OCI-LY3 (cell line): ENCODE results near the gene NEDD1.
A peak's percentile ranks its signal among the peaks of the same experiment; 100 is the strongest.

Experiments
- H2AFZ ChIP-seq: fragments of 200-600, 300-600 bp; shearing (Covaris generic); 2 replicates; pipeline ENCODE4 v1.6.0; 2014; ENCODE audit warnings: antibody characterized with exemption, low read depth, low read length
- H3K27ac ChIP-seq: fragments of 200-600, 300-600 bp; sonication (generic); 2 replicates; pipeline ENCODE4 v1.5.1; 2014; ENCODE audit warnings: mild to moderate bottlenecking, low read length, moderate library complexity, mixed read lengths
- H3K27me3 ChIP-seq: fragments of 200-600, 300-600 bp; sonication (generic); 2 replicates; pipeline ENCODE4 v1.6.1; 2014; ENCODE audit warnings: low read depth, low read length, mixed read lengths
- H3K36me3 ChIP-seq: fragments of 200-600, 300-600 bp; sonication (generic); replicated peaks from 2 replicates; pipeline ENCODE3; 2014; ENCODE audit warnings: low read depth, low read length, mixed read lengths
- H3K4me1 ChIP-seq: fragments of 300-600, 200-600 bp; sonication (generic); 2 replicates; pipeline ENCODE4 v1.6.1; 2014; ENCODE audit warnings: low read length, mixed read lengths
- H3K4me2 ChIP-seq: fragments of 200-600, 300-600 bp; sonication (generic); 2 replicates; pipeline ENCODE4 v1.6.1; 2014; ENCODE audit warnings: low read length, mixed read lengths
- H3K4me3 ChIP-seq: fragments of 300-600, 200-600 bp; sonication (generic); 2 replicates; pipeline ENCODE4 v1.5.1; 2014; ENCODE audit warnings: antibody characterized with exemption, mild to moderate bottlenecking, low read length, moderate library complexity
- H3K79me2 ChIP-seq: fragments of 300-600, 200-600 bp; shearing (Covaris generic); 2 replicates; pipeline ENCODE4 v1.6.1; 2014; ENCODE audit warnings: mild to moderate bottlenecking, low read length, mixed read lengths
- H3K9ac ChIP-seq: fragments of 300-600, 200-600 bp; shearing (Covaris generic); 2 replicates; pipeline ENCODE4 v1.6.0; 2014; ENCODE audit warnings: mild to moderate bottlenecking, low read length, moderate library complexity
- H3K9me3 ChIP-seq: fragments of 200-600, 300-600 bp; shearing (Covaris generic); 2 replicates; pipeline ENCODE4 v1.6.1; 2014; ENCODE audit warnings: low read length, mixed read lengths; ENCODE audit not compliant: insufficient read depth
- H4K20me1 ChIP-seq: fragments of 200-600, 300-600 bp; sonication (generic); 2 replicates; pipeline ENCODE4 v1.6.1; 2016; ENCODE audit warnings: low read length, mixed read lengths; ENCODE audit not compliant: insufficient read depth
- CTCF ChIP-seq: fragments of 200-600, 300-600 bp; sonication (generic); IDR thresholded peaks from 2 replicates; pipeline ENCODE4 v1.5.1; 2014; ENCODE audit warnings: antibody characterized with exemption, low read length, low read depth
- EZH2phosphoT487 ChIP-seq: fragments of 200-600 bp; shearing (Covaris generic); IDR thresholded peaks from 2 replicates; pipeline ENCODE4 v1.6.1; 2018; ENCODE audit warnings: antibody characterized with exemption, mixed run types, low read depth

Gene NEDD1

DNA sequence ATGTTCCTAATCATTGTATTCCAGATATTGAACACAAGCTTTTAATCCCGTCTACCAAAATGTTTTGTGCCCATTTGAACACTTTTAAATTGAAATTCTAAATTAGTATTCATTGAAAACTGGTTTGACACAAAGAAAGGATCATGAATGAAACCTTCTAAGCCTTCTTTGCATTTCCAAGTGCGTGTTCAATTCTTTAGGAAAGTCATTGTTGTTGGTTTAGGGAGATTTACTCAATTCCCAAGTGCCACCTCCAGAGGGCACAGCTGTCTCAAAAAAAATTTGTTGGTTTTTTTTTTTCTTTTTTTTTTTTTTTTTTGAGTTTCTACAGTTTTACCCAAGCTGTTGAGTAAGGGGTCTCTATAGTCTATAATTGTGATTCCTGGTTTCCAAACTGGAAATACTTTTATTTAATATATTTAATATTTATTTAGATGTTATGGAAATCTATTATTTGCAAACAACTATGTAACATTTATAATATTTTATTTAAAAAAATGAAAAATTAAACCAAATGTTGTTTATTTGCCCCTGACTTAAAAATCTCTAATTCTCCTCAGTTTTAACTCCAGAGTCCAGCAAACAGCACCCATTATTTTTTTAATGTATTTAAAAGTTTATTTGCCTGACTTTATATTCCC, 79.9 kb downstream of the NEDD1 start:
- H3K79me2 ChIP-seq: no peaks in the 10 kb centered on the region
- TF ChIP-seq EZH2phosphoT487: no peak
- peak; percentile 49 for TF ChIP-seq CTCF
- H3K27ac ChIP-seq: no peak overlapping the region
- H3K36me3 ChIP-seq: no peaks in the 10 kb centered on the region
- no peaks in the 10 kb centered on the region for H3K9me3 ChIP-seq
- H3K4me1 ChIP-seq: peaks cover 4% of the 10 kb centered on the region
- H3K27me3 ChIP-seq: peaks cover 9% of the 10 kb centered on the region; the same call in 1 of the 2 replicates
- H3K4me3 ChIP-seq: no peak overlapping the region
- no peak overlapping the region for H3K9ac ChIP-seq
- no peak overlapping the region for H2AFZ ChIP-seq
- H3K4me2 ChIP-seq: no peak overlapping the region
- no peaks in the 10 kb centered on the region for H4K20me1 ChIP-seq

- no peak overlapping the region for H3K4me2 ChIP-seq
These were observed 81.9 kb downstream of the NEDD1 start for GRCh38 chr12:96988919-96989318.

GRCh38 chr12:96989916-96990315, 82.9 kb downstream of the NEDD1 start:
- H3K4me2 ChIP-seq: peak overlapping the region; percentile 50; the same call in 1 of the 2 replicates
- no peaks in the 10 kb centered on the region for H3K79me2 ChIP-seq
- no peaks in the 10 kb centered on the region for H3K9me3 ChIP-seq
- peak; percentile 68 for TF ChIP-seq CTCF
- TF ChIP-seq EZH2phosphoT487: no peak
- peak overlapping the region; percentile 40; the same call in 1 of the 2 replicates for H2AFZ ChIP-seq
- no peak overlapping the region for H3K9ac ChIP-seq
- H3K27ac ChIP-seq: no peak overlapping the region
- no peaks in the 10 kb centered on the region for H4K20me1 ChIP-seq
- no peaks in the 10 kb centered on the region for H3K36me3 ChIP-seq
- peaks cover 12% of the 10 kb centered on the region for H3K27me3 ChIP-seq
- no peak overlapping the region for H3K4me3 ChIP-seq
- peaks cover 4% of the 10 kb centered on the region for H3K4me1 ChIP-seq

More at GRCh38 chr12:96988919-96989318, 81.9 kb downstream of the NEDD1 start:
- Histone ChIP-seq H3K79me2 (no peaks in the 10 kb centered on the region), H3K4me1 (peaks cover 4% of the 10 kb centered on the region), H3K27me3 (peaks cover 9% of the 10 kb centered on the region; the same call in 1 of the 2 replicates), H3K27ac (no peak overlapping the region), H3K9me3 (no peaks in the 10 kb centered on the region), H3K4me3 (no peak overlapping the region), H3K36me3 (no peaks in the 10 kb centered on the region), H4K20me1 (no peaks in the 10 kb centered on the region), H3K9ac (no peak overlapping the region), H2AFZ (no peak overlapping the region)
- TF ChIP-seq CTCF: no peak

DNA sequence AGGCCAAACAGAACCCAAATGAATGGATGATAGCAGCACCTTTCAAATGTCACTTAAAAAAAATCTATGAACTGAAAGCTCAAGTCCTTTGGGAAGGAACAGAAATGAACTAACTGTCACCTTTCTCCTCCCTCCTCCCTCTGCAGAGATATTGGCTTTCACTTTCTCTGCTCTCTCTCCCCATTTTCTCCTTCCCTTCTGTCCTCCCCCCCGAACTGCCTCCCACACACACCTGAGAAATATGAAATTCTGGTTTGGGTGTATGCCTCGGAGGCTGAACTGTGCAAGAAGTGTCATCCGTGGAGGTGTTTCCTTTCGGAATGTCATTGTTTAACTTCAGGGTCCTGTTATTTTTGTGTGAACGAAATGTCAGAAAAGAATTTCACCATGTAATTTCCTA, 87.8 kb downstream of the NEDD1 start:
- H3K36me3 ChIP-seq: no peaks in the 10 kb centered on the region
- H3K27ac ChIP-seq: no peak overlapping the region
- H3K4me3 ChIP-seq: 0 out of 2 replicates have a peak overlapping the region, but pooled peaks have one; percentile 17
- peak overlapping the region; percentile 19 for H3K4me2 ChIP-seq
- no peaks in the 10 kb centered on the region for H3K9me3 ChIP-seq
- no peak for TF ChIP-seq EZH2phosphoT487
- TF ChIP-seq CTCF: no peak
- H3K4me1 ChIP-seq: no peaks in the 10 kb centered on the region
- H3K9ac ChIP-seq: no peak overlapping the region
- H2AFZ ChIP-seq: no peak overlapping the region
- H3K27me3 ChIP-seq: peaks cover 11% of the 10 kb centered on the region; the same call in 1 of the 2 replicates
- H3K79me2 ChIP-seq: no peaks in the 10 kb centered on the region
- no peaks in the 10 kb centered on the region for H4K20me1 ChIP-seq
